ENCODE measurements around the gene TRPV3. TPM values are rescaled to one million over a fixed set of nuclear protein-coding genes. Genes with fewer than 3 reads are reported as not detected.
A peak's percentile ranks its signal among the peaks of the same experiment; 100 is the strongest.
"Not testable (repeated sequence)": the region's sequence is repeated elsewhere in the genome, so short reads cannot be mapped to it uniquely, and the experiment has no call there.

TRPV3 gene
- 1 to 10 TPM in 1 of 2 donors, under 1 TPM in 1; 0.43 to 1.5 TPM for total RNA-seq
- long read RNA-seq: 0 reads

DNA sequence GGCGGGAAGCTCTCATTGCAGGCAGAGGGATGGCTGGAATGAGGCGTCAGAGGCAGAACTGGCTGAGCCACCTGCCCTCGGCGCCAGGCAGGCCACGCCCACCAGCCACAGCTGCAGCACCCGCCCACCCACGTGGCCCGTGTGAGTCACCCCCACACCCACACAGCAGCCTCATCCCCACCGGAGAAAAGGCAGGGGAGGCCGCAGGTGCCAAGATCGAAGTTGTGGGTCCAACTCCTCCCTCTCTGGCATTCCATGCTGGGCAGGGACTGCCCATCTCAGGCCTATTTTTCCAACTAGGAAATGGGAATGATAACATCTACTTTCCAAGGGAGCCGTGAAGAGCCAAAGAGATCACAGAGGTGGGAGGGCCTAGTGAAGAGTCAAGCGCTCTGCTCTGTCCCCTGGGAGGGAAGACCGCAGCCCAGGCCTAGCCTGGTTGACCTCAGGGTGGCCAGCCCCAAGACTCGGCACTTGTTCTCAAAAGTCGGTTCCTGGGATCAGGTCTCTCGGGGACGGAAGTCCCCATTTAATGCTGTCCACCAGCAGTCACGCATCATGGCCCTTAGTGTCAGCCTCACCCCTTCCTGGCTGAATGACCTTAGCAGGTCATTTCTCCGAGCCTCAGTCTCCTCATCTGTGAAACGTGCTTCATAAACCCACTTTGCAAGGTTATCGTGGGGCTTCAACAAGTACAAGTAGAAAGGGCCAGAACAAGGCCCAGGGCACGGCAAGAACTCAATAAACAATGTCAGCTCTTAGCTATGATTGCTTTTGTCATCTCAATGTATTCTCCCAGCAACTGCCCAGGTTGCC, at the start of gene TRPV3:
Gene TRPV3 (minus strand): TSS at position 45 of the 816 bp plus-strand sequence. CDS start 2,962 bp downstream, outside the sequence.
- ATAC-seq: peak; percentile 51
- intact Hi-C loops (cut with DNase I, micrococcal nuclease): no loop called here
- peak in 1 of 2 donors; percentile 32 for DNase-seq

DNA sequence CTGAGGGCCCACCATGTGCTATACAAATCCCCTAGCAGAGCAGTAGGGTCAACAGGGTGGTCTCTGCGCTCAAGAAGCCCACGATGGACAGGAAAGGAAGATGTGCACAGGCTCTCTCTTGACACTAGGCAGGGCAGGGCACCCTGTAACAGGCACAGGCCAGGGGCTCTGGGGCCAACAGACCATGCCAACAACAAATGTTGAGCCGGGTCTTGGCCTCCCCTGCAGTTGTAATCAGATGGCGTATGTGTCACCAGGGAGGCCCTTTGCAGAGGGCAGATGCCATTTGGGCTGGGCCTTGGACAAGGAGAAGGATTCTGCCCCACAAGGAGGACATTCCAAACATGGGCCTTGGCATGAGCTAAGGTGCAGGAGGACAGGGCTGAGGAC, 46.3 kb upstream of the TRPV3 start:
- intact Hi-C loops (cut with DNase I, micrococcal nuclease): no loop called here
- no peak for DNase-seq
- ATAC-seq: no peak

DNA sequence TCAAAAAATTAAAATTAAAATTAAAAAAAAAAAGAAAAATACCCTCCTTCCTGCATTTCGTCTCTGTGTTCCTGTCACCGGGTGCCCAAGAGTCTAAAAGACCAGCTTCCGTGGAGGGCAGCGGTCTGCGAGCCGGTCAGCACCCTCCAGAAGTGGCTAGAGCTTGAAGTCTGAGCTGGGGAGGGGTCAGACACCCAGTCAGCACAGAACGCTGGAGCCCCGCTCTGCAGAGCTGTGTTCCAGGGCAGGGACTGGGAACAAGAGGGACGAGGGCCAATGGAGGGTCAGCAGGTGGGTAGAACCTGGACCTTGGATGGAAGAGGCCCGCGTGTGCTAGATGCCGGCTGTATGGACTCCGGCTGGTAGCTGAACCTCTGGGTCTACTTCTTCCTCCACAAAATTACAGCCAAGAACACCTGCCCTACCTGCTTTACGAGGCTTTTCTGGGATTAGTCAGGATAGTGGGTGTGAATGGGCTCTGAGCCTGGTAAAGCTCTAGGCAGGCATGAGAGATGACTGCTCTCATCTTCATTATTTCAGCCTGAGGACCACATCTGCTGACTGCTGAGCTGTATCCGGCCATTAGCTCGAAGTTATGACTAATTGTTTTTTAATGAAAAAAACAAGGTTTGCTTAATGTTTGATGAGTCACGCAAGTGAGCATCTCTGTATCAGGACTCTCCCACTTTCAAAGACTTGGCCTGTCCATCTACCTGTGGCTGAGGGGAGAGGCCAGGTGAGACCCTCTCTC, 45.7 kb upstream of the TRPV3 start:
- intact Hi-C loops (cut with DNase I, micrococcal nuclease): no loop called here
- ATAC-seq (no peak), DNase-seq (no peak)

DNA sequence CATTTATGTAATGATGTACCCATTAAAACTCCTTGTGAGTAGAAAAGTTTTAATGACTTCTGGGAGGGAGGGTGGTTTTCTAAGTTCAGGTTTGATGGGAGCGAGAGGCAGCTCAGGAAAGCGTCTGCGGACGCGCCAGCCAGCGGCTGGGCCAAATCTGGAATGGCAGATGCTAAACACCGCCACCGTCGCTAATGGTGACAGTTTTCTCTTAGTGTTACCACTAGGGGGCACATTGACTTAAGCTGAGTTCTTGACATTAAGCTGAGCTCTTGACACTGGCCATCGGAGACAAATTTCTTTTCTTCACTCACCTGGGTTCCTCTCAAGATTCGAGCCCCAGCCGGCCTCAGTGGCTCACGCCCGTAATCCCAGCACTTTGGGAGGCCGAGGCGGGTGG, 44.9 kb upstream of the TRPV3 start:
- ATAC-seq (peak; percentile 49), DNase-seq (no peak)
- intact Hi-C loops (cut with DNase I, micrococcal nuclease): no loop called here

DNA sequence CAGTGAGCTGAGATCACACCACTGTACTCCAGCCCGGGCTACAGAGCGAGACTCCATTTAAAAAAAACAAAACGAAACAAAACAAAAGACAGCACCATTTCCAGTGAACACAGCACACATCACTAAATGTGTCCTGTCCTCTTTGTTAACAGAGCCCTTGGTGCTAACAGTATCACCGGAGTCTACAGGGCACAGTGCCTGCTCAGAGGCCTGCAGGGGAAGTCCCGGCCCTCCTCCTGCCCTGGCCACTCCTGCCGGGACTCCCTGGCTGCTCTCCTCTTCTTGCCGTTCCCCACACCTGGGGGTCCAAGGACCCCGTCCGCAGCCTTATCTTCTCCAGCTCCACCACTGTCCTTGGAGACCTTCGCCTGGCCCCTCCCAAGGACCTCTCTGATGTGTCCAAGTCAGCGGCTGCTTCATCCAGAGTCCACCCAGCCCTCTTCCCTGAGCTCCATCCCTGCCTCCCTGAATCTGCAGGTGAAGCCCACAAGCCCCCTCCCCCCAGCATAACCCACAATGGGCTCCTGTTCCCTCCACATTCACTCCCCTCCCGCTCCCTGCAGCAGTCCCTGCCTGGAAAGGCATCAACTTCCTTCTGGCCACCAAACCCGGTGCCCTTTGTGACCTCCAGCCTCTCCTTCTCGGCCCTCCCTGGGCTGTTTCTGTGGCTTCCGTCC, 43.1 kb upstream of the TRPV3 start:
- intact Hi-C loops (cut with DNase I, micrococcal nuclease): no loop called here
- no peak for ATAC-seq
- DNase-seq: no peak

DNA sequence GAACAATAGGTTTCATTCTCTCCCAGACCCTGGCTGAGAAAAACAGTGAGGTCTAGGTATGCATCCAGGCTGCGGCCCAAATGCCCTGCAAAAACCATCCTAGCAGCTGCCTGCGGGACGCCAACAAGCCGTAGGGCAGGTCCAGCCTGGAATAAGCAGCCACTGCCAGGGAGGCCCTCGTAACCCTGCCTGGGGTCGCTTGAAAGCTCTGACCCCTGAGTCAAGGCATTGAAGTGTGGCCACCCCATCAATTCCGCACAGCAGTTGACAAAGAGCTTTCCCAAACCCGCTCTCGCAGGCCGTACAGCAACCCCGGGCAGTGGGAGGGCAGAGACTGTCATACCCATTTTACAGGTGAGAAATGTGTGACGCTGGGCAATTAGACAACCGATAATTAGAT, 40.5 kb upstream of the TRPV3 start:
- ATAC-seq (no peak), DNase-seq (no peak)
- intact Hi-C loops (cut with DNase I, micrococcal nuclease): no loop called here

DNA sequence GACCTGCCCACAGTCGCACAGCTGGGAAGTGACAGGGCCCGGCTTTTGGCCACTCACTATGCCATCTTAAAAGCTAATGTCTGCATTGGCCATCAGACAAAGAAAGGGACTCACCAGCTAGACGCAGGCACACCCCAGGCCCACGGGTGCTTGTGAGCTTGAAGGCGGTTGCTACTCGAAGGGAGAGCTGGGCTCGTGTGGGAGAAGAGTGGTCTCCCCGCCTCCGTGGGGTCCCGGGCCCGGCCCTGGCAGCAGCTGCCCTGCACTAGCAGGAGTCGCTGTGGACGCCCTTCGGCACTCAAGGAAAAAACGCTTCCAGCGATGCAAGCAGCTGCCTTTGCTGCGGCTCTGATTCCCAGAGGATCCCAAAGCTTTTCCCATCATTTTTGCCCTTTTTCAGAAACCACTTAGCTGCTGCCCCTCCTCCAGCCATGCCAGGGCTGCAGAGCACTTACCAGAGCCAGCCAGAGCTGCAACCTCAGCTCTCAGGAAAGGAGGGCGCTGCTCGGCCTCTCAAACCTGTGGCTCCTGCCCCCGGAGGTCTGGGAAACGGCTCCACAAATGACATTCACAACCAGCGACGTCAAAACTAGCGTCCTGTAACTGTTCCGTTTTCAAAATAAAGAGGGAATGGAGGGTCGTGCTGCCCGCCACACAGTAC, 39.3 kb upstream of the TRPV3 start:
- intact Hi-C loops (cut with DNase I, micrococcal nuclease): no loop called here

DNA sequence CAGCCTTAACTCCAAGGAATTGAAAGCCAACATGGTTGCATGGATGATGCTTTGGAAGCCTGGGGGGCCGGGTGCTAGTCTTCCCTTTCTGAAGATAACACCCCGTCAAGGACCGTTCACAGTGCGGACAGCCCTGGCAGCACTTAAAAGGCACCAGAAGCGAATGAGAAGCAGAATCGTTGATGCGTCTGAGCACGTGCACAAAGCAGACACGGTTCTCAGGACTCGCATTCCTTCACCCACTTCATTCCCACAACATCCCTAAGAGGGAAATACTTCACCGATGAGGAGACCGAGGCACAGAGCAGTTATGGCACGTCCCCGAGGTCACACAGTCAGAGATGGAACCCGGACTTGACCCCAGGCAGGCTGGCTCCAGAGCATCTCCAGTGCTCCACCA, 37.4 kb upstream of the TRPV3 start:
- intact Hi-C loops (cut with DNase I, micrococcal nuclease): no loop called here
- DNase-seq (no peak), ATAC-seq (no peak)

More for the DNA sequence above, 39.3 kb upstream of the TRPV3 start:
- ATAC-seq (no peak), DNase-seq (no peak)

DNA sequence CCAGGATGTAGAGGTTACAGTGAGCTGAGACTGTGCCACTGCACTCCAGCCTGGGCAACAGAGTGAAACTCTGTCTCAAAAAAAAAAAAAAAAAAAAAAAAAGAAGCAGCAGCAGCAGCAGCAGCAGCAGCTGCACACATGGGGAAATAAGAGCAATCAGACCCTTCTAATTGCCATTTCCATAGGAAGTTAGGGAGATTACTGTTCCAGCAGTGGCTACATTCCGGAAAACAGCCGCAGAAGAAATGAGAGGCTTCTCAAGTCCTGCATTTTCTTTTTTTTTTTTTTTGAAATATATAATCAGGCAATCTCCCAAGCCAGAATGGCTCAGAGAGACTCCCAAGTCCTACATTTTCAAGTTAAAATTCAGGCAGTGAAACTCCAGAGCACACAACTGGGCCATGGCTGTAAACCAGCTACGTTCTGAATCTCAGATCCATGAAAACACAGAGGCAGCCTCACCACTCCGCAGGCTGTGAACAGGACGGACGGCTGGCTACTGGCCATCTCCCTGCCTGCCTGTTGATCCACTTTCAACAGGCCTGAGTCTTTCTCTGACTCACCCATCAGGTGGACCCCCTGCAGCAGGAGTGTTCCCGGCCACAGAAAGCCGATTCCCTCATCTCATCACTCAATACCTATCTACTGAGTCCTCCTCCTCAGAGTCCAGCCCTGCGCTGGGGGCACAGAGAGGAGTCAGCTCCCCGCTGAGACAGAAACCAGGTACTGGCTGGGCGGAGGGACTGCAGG, 36.6 kb upstream of the TRPV3 start:
- DNase-seq (no peak), ATAC-seq (no peak)
- intact Hi-C loops (cut with DNase I, micrococcal nuclease): no loop called here

DNA sequence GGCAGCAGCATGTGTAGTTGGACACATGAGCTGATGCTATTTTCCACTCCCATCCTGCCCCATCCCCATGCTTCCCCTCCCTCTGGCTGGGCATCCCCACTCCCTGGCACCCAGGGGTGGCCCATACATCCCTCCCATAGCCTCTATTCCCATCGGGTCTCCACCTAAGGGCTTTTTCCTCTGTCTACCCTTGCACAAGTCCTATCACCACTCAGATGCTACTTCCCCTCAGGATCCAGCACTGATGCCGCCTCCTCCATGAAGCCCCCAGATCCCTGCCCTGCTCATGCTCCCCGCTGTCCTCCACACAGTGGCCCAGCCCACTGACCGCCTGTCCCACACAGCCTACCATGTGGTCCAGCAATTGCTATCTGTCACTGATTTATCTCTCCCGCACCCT, 35.8 kb upstream of the TRPV3 start:
- no peak for ATAC-seq
- intact Hi-C loops (cut with DNase I, micrococcal nuclease): no loop called here
- no peak for DNase-seq

DNA sequence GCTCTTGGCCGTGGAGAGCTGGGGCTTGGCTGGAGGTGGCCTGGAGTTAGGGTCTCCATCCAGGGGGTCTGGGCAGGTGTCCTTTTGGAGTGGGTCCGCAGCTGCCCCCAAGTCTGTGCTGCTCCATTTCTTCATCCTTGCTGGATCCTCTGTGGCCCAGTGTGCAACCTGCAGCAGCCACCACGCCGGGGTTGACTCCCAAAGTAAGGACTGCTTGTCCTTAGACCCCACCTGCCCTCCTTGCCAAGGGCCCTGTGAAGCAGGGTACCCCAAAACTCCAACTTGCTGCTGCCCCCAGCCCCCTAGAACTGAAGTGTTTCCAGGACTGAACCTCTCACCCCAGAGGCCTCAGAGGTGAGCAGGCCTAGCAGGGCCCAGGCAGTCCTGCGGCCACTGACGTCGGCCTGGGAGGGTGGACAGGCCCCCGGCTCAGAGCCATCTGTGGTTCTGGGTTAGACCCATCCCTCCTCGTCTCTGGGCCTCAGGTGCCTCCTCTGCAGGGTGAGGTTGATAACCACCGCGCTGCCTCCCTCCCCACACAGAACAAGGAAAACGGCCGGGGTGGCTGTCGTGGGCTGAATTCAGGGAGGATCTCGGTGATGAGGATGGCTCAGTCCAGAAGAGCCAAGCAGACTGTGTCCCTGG, 34.7 kb upstream of the TRPV3 start:
- intact Hi-C loops (cut with DNase I, micrococcal nuclease): no loop called here
- ATAC-seq (no peak), DNase-seq (no peak)

DNA sequence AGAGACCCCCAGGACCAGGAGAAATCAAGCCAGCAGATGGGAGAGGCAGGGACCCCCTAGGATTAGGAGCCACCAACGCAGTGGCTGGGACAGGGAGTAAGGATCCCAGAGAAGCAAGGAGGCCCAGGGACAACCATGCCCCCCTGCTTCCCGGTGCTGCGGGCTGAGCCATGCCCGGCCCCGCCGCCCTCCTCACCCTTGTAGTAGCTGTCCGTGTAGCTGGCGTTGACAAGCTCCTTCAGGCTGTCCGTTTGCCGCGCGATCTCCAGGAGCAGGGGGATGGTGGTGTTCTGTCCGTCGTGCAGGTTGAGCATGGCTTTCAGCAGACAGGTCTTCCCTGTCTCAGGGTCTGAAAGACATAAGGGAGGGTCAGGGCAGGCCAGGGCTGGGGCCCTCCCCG, 33.2 kb upstream of the TRPV3 start:
- intact Hi-C loops (cut with DNase I, micrococcal nuclease): no loop called here
- DNase-seq: no peak
- no peak for ATAC-seq

DNA sequence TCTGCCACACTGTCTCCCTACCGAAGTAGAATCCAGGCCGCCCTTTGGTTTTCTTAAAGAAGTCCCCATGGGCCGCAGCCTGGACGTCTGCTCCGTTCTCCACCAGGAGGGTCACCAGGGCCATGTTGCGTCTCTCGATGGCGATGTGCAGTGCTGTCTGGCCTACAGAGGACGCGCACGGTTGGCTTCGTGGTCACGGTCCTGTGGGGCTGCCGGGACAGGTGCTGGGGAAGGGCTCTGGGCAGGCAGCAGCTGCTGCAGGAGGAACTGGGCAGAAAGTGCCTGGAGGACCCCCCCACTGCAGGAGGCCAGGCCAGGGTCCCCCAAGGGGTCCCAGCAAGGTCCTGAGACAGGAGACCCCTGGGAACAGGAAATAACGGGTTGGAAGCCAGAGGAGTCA, 32.6 kb upstream of the TRPV3 start:
- intact Hi-C loops (cut with DNase I, micrococcal nuclease): no loop called here
- ATAC-seq: no peak
- no peak for DNase-seq

DNA sequence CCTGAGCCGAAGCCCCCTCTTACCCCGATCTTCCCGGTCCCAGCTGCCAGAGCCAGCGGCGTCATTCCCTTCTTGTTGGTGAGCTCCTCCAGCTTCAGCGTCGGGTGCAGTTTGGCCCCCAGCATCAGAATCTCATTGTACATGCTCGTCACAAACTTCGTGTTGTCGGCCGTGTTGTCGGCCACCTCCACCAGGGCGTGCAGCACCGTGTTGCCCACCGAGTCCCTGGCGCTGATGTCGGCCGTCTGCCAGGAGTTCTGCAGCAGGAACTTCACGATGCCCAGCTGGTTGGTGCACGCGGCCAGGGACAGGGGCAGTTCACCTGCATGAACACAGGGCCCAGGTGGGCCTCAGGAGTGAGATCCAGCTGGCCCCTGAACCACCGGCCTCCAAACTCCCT, 32.2 kb upstream of the TRPV3 start:
- ATAC-seq (no peak), DNase-seq (no peak)
- intact Hi-C loops (cut with DNase I, micrococcal nuclease): no loop called here

DNA sequence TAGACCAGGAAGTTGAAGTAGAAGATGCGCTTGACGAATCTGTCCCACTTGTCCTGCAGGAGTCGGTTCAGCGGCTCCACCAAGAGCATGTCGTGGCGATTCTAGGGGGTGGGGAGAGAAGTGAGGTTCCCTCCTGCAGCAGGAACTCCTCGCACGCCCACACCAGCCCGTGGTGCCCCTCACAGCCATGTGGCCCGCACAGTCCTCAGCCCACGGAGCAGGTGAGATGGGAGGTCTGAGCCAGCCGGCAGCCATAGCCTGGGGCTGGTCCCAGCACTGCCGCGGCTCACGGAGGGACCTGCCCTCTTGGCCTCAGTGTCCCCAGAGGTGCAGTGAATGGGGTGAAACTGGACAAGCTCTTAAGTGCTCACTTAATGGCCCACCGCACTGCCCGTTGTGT, 28.2 kb upstream of the TRPV3 start:
- ATAC-seq (no peak), DNase-seq (no peak)
- intact Hi-C loops (cut with DNase I, micrococcal nuclease): no loop called here

DNA sequence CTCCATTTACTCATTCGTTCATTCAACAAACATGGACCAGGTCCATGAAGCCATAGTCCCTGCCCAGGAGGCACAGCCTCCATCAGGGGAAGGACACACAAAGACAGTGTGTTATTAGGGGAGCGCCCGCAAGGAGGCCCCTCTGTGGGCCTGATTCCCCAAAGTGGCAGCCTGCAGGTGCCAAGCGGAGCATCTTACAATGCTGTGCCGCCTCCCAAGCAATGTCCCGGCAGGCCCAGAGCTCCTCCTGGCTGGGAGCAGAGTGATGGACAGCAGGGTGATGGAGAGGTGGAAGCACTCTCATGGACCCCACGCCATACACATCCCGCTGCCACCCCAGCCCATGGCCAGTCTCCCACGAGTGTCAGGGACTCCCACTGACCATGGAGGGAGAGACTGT, 25.8 kb upstream of the TRPV3 start:
- ATAC-seq (no peak), DNase-seq (no peak)
- intact Hi-C loops (cut with DNase I, micrococcal nuclease): no loop called here

DNA sequence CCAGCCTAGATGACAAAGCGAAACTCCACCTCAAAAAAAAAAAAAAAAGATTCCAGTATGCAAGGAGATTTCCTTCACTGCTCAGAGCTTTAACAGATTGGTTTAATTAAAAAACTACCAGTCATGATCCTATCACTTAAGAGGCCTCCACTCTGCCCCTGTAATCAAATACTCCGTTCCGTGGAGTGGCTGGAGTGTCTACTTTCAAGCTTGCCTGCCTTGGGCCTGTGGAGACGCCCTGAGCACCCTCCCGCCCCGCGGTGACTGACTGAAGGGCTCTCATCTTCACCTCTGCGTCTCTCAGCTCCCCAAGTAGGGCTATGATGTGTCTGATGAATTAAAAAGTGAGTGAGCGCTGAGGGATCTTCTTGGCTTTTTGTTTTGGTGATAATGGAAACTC, 25.3 kb upstream of the TRPV3 start:
- no peak for ATAC-seq
- no peak for DNase-seq
- intact Hi-C loops (cut with DNase I, micrococcal nuclease): no loop called here

DNA sequence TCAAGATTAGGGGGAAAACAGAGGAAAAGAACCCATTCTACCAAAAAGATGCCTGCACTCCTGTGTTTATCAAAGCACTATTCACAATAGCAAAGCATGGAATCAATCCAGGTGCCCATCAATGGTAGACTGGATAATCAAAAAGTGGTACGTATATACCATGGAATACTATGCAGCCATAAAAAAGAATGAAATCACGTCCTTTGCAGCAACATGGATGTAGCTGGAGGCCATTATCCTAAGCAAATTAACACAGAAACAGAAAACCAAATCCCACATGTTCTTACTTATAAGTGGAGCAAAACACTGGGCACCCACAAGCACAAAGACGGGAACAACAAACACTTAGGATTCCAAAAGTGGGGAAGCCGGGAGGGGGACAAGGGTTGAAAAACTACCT, 21.1 kb upstream of the TRPV3 start:
- DNase-seq; intact Hi-C loops (cut with DNase I, micrococcal nuclease); ATAC-seq: not testable (repeated sequence)

All from left colon (tissue), 2 donors.